G401 (cell line): ENCODE measurements around the gene KCNK10. TPM values are rescaled to one million over a fixed set of nuclear protein-coding genes. Genes with fewer than 3 reads are reported as not detected.

Source experiments
- DNase-seq: peaks from one replicate; pipeline ENCODE4 v3.0.0-alpha.2; 2015; ENCODE audit warnings: low spot score
- in situ Hi-C: cut with HindIII; loops from 2 replicates; pipeline ENCODE4 v1.10.0; 2016; ENCODE audit warnings: low sequenced_read_pairs, mixed read lengths
- total RNA-seq: library from RNA; depleted of rRNA; stranded (reverse); fragments of >200 nt; shearing (Covaris generic); gene quantifications from 2 replicates; pipeline ENCODE4 v1.2.3, GENCODE V29; 2014; rRNA removed

Gene KCNK10
- total RNA-seq, 1 experiment from 2014 or later: not detected

GRCh38 chr14:88156127-88156526, 166.9 kb downstream of the KCNK10 start:
- in situ Hi-C loops: no loop called here
- no peak for DNase-seq

- DNase-seq: no peak
- in situ Hi-C loops: no loop called here
These were observed 168.1 kb downstream of the KCNK10 start for GRCh38 chr14:88154926-88155325.

GRCh38 chr14:88154321-88154720, 168.7 kb downstream of the KCNK10 start:
- in situ Hi-C loops: no loop called here
- DNase-seq: no peak

DNA sequence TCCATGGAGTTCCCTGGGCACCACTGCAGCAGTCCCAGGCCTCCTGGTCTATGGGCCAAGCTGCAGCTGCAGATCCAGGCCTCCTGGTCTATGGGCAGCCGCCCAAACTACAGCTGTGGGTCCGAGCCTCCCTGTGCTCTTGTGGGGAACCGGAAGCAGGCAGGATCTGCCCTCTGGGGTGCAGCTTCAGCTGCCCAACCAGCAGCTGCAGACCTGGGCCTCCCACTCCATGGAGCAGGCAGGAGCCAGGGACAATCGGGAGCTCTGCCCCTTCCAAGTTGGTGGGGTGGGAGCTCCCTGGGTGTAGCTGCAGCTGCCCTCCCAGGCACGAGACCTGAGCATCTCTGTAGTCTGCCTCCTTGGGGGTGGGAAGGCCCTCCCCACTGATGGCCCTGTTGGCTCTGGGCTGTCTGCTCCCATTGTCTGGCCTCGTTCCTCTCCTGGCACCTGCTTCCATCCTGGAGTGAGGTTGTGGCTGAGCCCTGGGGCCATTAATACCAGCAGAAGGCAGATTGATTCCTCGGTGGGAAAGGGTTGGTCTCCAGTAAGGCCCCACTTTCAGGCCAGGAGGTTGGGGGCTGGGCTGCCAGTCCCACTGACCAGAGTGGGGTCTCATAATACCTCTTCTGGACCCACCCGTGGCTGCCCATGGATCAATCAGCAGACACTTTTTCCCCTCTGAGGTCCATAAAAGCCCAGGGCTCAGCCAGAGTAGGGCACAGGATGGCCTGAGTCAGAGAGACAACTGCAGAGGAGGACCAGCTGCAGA, 176.0 kb downstream of the KCNK10 start:
- no peak for DNase-seq
- in situ Hi-C loops: no loop called here

DNA sequence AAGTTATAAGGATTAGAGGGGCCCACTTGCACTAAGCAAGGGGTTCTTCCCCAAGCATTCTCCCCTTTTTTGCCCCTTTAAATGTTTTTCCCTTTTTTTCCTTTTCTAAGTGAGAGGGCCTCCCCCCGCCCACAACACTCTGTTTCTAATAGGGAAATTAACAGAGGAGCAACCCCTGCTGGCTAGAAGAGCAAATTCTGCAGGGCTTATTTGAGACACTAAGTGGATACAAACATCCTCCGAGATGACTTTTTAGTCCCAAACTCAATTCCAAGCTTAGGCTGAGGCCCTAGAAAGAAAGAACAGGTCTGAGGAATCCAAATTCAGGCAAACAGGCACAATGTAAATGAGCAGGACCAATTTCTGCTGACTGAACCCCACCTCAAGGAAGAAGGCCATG, 179.3 kb downstream of the KCNK10 start:
- in situ Hi-C loops: no loop called here
- DNase-seq: no peak

GRCh38 chr14:88142997-88143396, 180.1 kb downstream of the KCNK10 start:
- in situ Hi-C loops: no loop called here
- DNase-seq: no peak

- in situ Hi-C loops: no loop called here
- no peak for DNase-seq
These were observed 182.2 kb downstream of the KCNK10 start for GRCh38 chr14:88140874-88141273.

- in situ Hi-C loops: no loop called here
- no peak for DNase-seq
These were observed 185.7 kb downstream of the KCNK10 start for GRCh38 chr14:88137327-88137726.

Other genes starting within 250 kb of the KCNK10 start
- 13.5 and 21.1 TPM in 2 replicates for gene SPATA7, start 62.4 kb upstream of the KCNK10 start, total RNA-seq
- 1.2 and 3.6 TPM in 2 replicates for gene PTPN21, start 231.7 kb upstream of the KCNK10 start, total RNA-seq
- 74.2 and 98.7 TPM in 2 replicates for gene ZC3H14, start 239.8 kb upstream of the KCNK10 start, total RNA-seq